CD1c-positive myeloid dendritic cell (primary cell): Measurements from ENCODE around the gene DIPK1C.

Experiments used
- DNase-seq: peaks from one replicate; pipeline ENCODE4 v3.0.0-alpha.2; 2016; ENCODE audit errors: extremely low spot score

DIPK1C gene

GRCh38 chr18:74482697-74483096, 25.6 kb upstream of the DIPK1C start:
- no peak for DNase-seq

- DNase-seq = no peak
These were observed 23.1 kb upstream of the DIPK1C start for GRCh38 chr18:74480149-74480651.

GRCh38 chr18:74479486-74480148, 22.5 kb upstream of the DIPK1C start:
- DNase-seq = peak; percentile 29

GRCh38 chr18:74478880-74479279, 21.8 kb upstream of the DIPK1C start:
- DNase-seq = peak; percentile 62

- DNase-seq = no peak
These were observed 21.2 kb upstream of the DIPK1C start for GRCh38 chr18:74478316-74478715.

- peak; percentile 83 for DNase-seq
These were observed 20.7 kb upstream of the DIPK1C start for GRCh38 chr18:74477771-74478170.

- no peak for DNase-seq
These were observed 19.0 kb upstream of the DIPK1C start for GRCh38 chr18:74476140-74476539.

GRCh38 chr18:74473976-74474640, 17.0 kb upstream of the DIPK1C start:
- no peak for DNase-seq

GRCh38 chr18:74472312-74472711, 15.2 kb upstream of the DIPK1C start:
- DNase-seq = no peak

GRCh38 chr18:74468547-74469061, 11.5 kb upstream of the DIPK1C start:
- no peak for DNase-seq

- DNase-seq = no peak
These were observed 8.7 kb upstream of the DIPK1C start for GRCh38 chr18:74465775-74466174.

GRCh38 chr18:74463983-74464382, 6.9 kb upstream of the DIPK1C start:
- DNase-seq = no peak

GRCh38 chr18:74463254-74463653, 6.1 kb upstream of the DIPK1C start:
- no peak for DNase-seq

GRCh38 chr18:74460825-74461224, 3.7 kb upstream of the DIPK1C start:
- no peak for DNase-seq

GRCh38 chr18:74459889-74460288, 2.8 kb upstream of the DIPK1C start:
- DNase-seq = no peak

- DNase-seq = no peak
These were observed 765 bp upstream of the DIPK1C start for GRCh38 chr18:74457725-74458421.

GRCh38 chr18:74456349-74457042, 612 bp downstream of the DIPK1C start:
- DNase-seq = no peak

- DNase-seq = peak; percentile 11
These were observed 1.1 kb downstream of the DIPK1C start for GRCh38 chr18:74456017-74456348.

- DNase-seq = no peak
These were observed 1.7 kb downstream of the DIPK1C start for GRCh38 chr18:74455386-74455785.

- DNase-seq = no peak
These were observed 2.8 kb downstream of the DIPK1C start for GRCh38 chr18:74454279-74454751.

GRCh38 chr18:74453642-74454198, 3.4 kb downstream of the DIPK1C start:
- DNase-seq = no peak
